CD4-positive, alpha-beta T cell (primary cell): ENCODE measurements around the gene MPV17. TPM values are rescaled to one million over a fixed set of nuclear protein-coding genes. Genes with fewer than 3 reads are reported as not detected.
"Not testable (repeated sequence)": the region's sequence is repeated elsewhere in the genome, so short reads cannot be mapped to it uniquely, and the experiment has no call there.

Source experiments
- ATAC-seq: fragments of 200-7000 bp; cut with Tn5 transposase; one replicate; pipeline ENCODE4 v1.10.0; 2022; ENCODE audit warnings: mild to moderate bottlenecking; ENCODE audit not compliant: poor library complexity
- CTCF ChIA-PET: fragments of 350-600 bp; sonication (Branson Sonifier 250); formaldehyde crosslinking; loops from one replicate; lab custom pipeline; 2021; ENCODE audit warnings: antibody characterized with exemption, inconsistent platforms; lab: Charles Lee
- POLR2A ChIA-PET: fragments of 350-600 bp; sonication (Branson Sonifier 250); formaldehyde crosslinking; loops from one replicate; lab custom pipeline; 2021; ENCODE audit warnings: antibody characterized with exemption, inconsistent platforms; lab: Charles Lee
- DNase-seq, 14 experiments: peaks; one replicate each; pipeline ENCODE4 v3.0.0-alpha.2; 2013 to 2020; ENCODE audit warnings: mixed read lengths in 2 of 14
- H3K27ac ChIP-seq, 2 donors: one replicate each; pipeline versions ENCODE4 v1.5.1 to v1.7.0; 2013; ENCODE audit warnings: low read length in 2 of 2, low read depth in 1 of 2, mild to moderate bottlenecking in 1 of 2
- H3K27me3 ChIP-seq, 2 experiments: 1 replicate in 1 of 2; 2 replicates in 1 of 2; pipeline versions ENCODE4 v1.6.1 to v1.7.0; 2013; ENCODE audit warnings: low read length in 2 of 2, control low read depth in 1 of 2, mild to moderate bottlenecking in 1 of 2, moderate library complexity in 1 of 2; ENCODE audit not compliant: insufficient read depth in 2 of 2, control insufficient read depth in 1 of 2
- H3K36me3 ChIP-seq: one replicate; pipeline ENCODE4 v1.6.1; 2013; ENCODE audit warnings: low read length, control low read depth; ENCODE audit not compliant: insufficient read depth
- H3K4me1 ChIP-seq: one replicate; pipeline ENCODE4 v1.6.1; 2013; ENCODE audit warnings: low read length, control low read depth; ENCODE audit not compliant: insufficient read depth
- H3K4me3 ChIP-seq: one replicate; pipeline ENCODE4 v1.5.1; 2013; ENCODE audit warnings: mild to moderate bottlenecking, low read length, moderate library complexity
- H3K9me3 ChIP-seq, 2 experiments: 1 replicate in 1 of 2; 2 replicates in 1 of 2; pipeline versions ENCODE4 v1.6.1 to v1.7.0; 2013; ENCODE audit warnings: low read length in 2 of 2, mild to moderate bottlenecking in 2 of 2, control low read depth in 1 of 2, moderate library complexity in 1 of 2; ENCODE audit not compliant: control insufficient read depth in 1 of 2, insufficient read depth in 1 of 2
- H3K27ac Mint-ChIP-seq: one replicate; pipeline ENCODE4 v1.8.0; 2020; ENCODE audit warnings: mixed read lengths
- H3K27me3 Mint-ChIP-seq: one replicate; pipeline ENCODE4 v1.8.0; 2021; ENCODE audit warnings: mixed read lengths
- H3K36me3 Mint-ChIP-seq: one replicate; pipeline ENCODE4 v1.8.0; 2021; ENCODE audit warnings: low read depth, mixed read lengths
- H3K4me1 Mint-ChIP-seq: one replicate; pipeline ENCODE4 v1.8.0; 2021; ENCODE audit warnings: low read depth, mixed read lengths
- H3K4me3 Mint-ChIP-seq: one replicate; pipeline ENCODE4 v1.8.0; 2020; ENCODE audit warnings: mild to moderate bottlenecking, mixed read lengths
- H3K9me3 Mint-ChIP-seq: one replicate; pipeline ENCODE4 v1.8.0; 2020; ENCODE audit warnings: mixed read lengths
- CTCF ChIP-seq: fragments of 200-600 bp; IDR thresholded peaks from one replicate; pipeline ENCODE4 v1.8.0; 2022; ENCODE audit warnings: antibody characterized with exemption, mild to moderate bottlenecking
- intact Hi-C, 2 experiments: fragments of 100-400 bp; cut with DNase I in 1 of 2; cut with micrococcal nuclease in 1 of 2; formaldehyde crosslinking; loops; one replicate each; pipeline versions ENCODE4 v1.15.1 to v1.9.0; 2023 to 2025; cut with DNase I, micrococcal nuclease
- total RNA-seq, 174 experiments: library from RNA in 2 of 174; stranded (reverse) in 2 of 174; gene quantifications; one replicate each; pipeline ENCODE4 v1.2.3 and lab custom pipeline; 2021 to 2026

Gene MPV17
- total RNA-seq, 2 experiments from 2014 or later: 29.3 to 31.0 TPM

- peaks cover 10% of the 10 kb centered on the region for H3K4me1 Mint-ChIP-seq
- H3K27ac Mint-ChIP-seq: no peak overlapping the region
- peaks cover 3% of the 10 kb centered on the region for H3K36me3 ChIP-seq
- peaks cover 5% of the 10 kb centered on the region for H3K36me3 Mint-ChIP-seq
- no peak overlapping the region for H3K27ac ChIP-seq
- H3K27me3 Mint-ChIP-seq: peaks cover 31% of the 10 kb centered on the region
- no peak for DNase-seq
- CTCF ChIA-PET: no interaction called here
- no peaks in the 10 kb centered on the region for H3K9me3 Mint-ChIP-seq
- peaks cover 0 to 10% of the 10 kb centered on the region in 2 experiments for H3K9me3 ChIP-seq
- H3K4me1 ChIP-seq: peaks cover 20% of the 10 kb centered on the region
- ATAC-seq: no peak
- no peak overlapping the region for H3K4me3 Mint-ChIP-seq
- TF ChIP-seq CTCF: no peak
- intact Hi-C loops: loop anchor here (2.0 to 5.0 kb wide), 2 partner anchors 206 to 342 kb away; no protein-coding TSS in a partner anchor
- peaks cover 24 to 27% of the 10 kb centered on the region in 2 experiments for H3K27me3 ChIP-seq
- H3K4me3 ChIP-seq: no peak overlapping the region
- POLR2A ChIA-PET: no interaction called here
Measured at GRCh38 chr2:27304488-27305240, 18.2 kb downstream of the MPV17 start.

GRCh38 chr2:27303093-27304025, 19.5 kb downstream of the MPV17 start:
- H3K27me3 Mint-ChIP-seq: peaks cover 44% of the 10 kb centered on the region
- peak overlapping the region; percentile 45 for H3K27ac Mint-ChIP-seq
- peak in 6 of 14 experiments; percentile 7 to 75 (median 65) for DNase-seq
- Histone ChIP-seq H3K9me3 (peaks cover 0 to 10% of the 10 kb centered on the region in 2 experiments), H3K27ac (no peak overlapping the region), H3K27me3 (peaks cover 23 to 26% of the 10 kb centered on the region in 2 experiments), H3K4me1 (peaks cover 20% of the 10 kb centered on the region), H3K36me3 (no peaks in the 10 kb centered on the region), H3K4me3 (peak overlapping the region; percentile 39)
- H3K4me3 Mint-ChIP-seq: peak overlapping the region; percentile 84
- peaks cover 10% of the 10 kb centered on the region for H3K4me1 Mint-ChIP-seq
- no peaks in the 10 kb centered on the region for H3K36me3 Mint-ChIP-seq
- ATAC-seq: peak; percentile 76
- POLR2A ChIA-PET: interaction anchor here (0.6 to 1.6 kb wide), 10 partner anchors 20 to 876 kb away, joined by 3 to 12 read pairs (median 4); partner anchors contain the start of genes ABHD1, AGBL5 and MPV17
- intact Hi-C loops: loop anchor here (1.0 to 5.0 kb wide), 5 partner anchors 53 to 341 kb away; no protein-coding TSS in a partner anchor
- peak; percentile 97 for TF ChIP-seq CTCF
- H3K9me3 Mint-ChIP-seq: no peaks in the 10 kb centered on the region
- CTCF ChIA-PET: interaction anchor here (0.6 to 2.0 kb wide), 28 partner anchors 9 to 457 kb away, joined by 3 to 12 read pairs (median 4); partner anchors contain the start of genes AGBL5, EIF2B4, GTF3C2 and MPV17

- DNase-seq, CTCF ChIA-PET, H3K4me3 ChIP-seq, H3K27ac Mint-ChIP-seq, H3K4me3 Mint-ChIP-seq, H3K9me3 ChIP-seq, H3K9me3 Mint-ChIP-seq, H3K27ac ChIP-seq, POLR2A ChIA-PET, H3K36me3 Mint-ChIP-seq, H3K36me3 ChIP-seq, ATAC-seq, H3K4me1 ChIP-seq: not testable (repeated sequence)
- peaks cover under 1 to 10% of the 10 kb centered on the region in 2 experiments for H3K27me3 ChIP-seq
- peaks cover 39% of the 10 kb centered on the region for H3K27me3 Mint-ChIP-seq
- peaks cover 10% of the 10 kb centered on the region for H3K4me1 Mint-ChIP-seq
- intact Hi-C loops: loop anchor here (5.0 kb wide), 1 partner anchor 338 kb away; no protein-coding TSS in a partner anchor
Measured at GRCh38 chr2:27300606-27301005, 22.3 kb downstream of the MPV17 start.
